Loucy (cell line): ENCODE data around the gene CACNB3.

Experiments used
- H2AFZ ChIP-seq: fragments of 200-600 bp; sonication (generic); 2 replicates; pipeline ENCODE4 v1.6.0; 2016; ENCODE audit warnings: antibody characterized with exemption, mild to moderate bottlenecking, low read length, moderate library complexity
- H3F3A ChIP-seq: fragments of 200-600 bp; 2 replicates; pipeline ENCODE4 v1.6.0; 2016; ENCODE audit warnings: antibody characterized with exemption, low read depth, mild to moderate bottlenecking
- H3K27me3 ChIP-seq: fragments of 200-600 bp; sonication (generic); 2 replicates; pipeline ENCODE4 v1.6.1; 2014; ENCODE audit warnings: low read length, mild to moderate bottlenecking; ENCODE audit not compliant: insufficient read depth, poor library complexity, severe bottlenecking
- H3K36me3 ChIP-seq: fragments of 200-600 bp; sonication (generic); 2 replicates; pipeline ENCODE4 v1.6.1; 2016; ENCODE audit warnings: low read length; ENCODE audit not compliant: insufficient read depth
- H3K4me1 ChIP-seq: fragments of 200-600 bp; sonication (generic); 2 replicates; pipeline ENCODE4 v1.5.1; 2014; ENCODE audit warnings: low read length, mild to moderate bottlenecking; ENCODE audit not compliant: insufficient read depth, poor library complexity, severe bottlenecking
- H3K4me2 ChIP-seq: fragments of 200-600 bp; sonication (generic); 2 replicates; pipeline ENCODE4 v1.6.0; 2014; ENCODE audit warnings: antibody characterized with exemption, low read length, low read depth, mild to moderate bottlenecking; ENCODE audit not compliant: poor library complexity, severe bottlenecking
- H3K4me3 ChIP-seq: fragments of 200-600 bp; sonication (generic); 2 replicates; pipeline ENCODE4 v1.5.1; 2014; ENCODE audit warnings: low read length, mild to moderate bottlenecking, mixed read lengths; ENCODE audit not compliant: poor library complexity, severe bottlenecking
- H3K79me2 ChIP-seq: fragments of 200-600 bp; sonication (generic); 2 replicates; pipeline ENCODE4 v1.6.1; 2014; ENCODE audit warnings: low read length; ENCODE audit not compliant: insufficient read depth
- H3K9ac ChIP-seq: fragments of 200-600 bp; sonication (generic); 2 replicates; pipeline ENCODE4 v1.6.0; 2014; ENCODE audit warnings: mild to moderate bottlenecking, low read depth, low read length, moderate library complexity; ENCODE audit not compliant: poor library complexity, severe bottlenecking
- H3K9me2 ChIP-seq: fragments of 200-600 bp; sonication (generic); replicated peaks from 2 replicates; pipeline ENCODE4 v1.6.1; 2016; ENCODE audit warnings: low read depth, low read length, mixed read lengths
- H3K9me3 ChIP-seq: fragments of 200-600 bp; sonication (generic); 2 replicates; pipeline ENCODE4 v1.6.1; 2014; ENCODE audit warnings: mild to moderate bottlenecking, antibody characterized with exemption, low read length, low read depth; ENCODE audit not compliant: insufficient read depth
- H4K20me1 ChIP-seq: fragments of 200-600 bp; sonication (generic); 2 replicates; pipeline ENCODE4 v1.6.0; 2014; ENCODE audit warnings: antibody characterized with exemption, low read length, mild to moderate bottlenecking; ENCODE audit not compliant: insufficient read depth, poor library complexity, severe bottlenecking
- EZH2phosphoT487 ChIP-seq: fragments of 200-600 bp; IDR thresholded peaks from 2 replicates; pipeline ENCODE4 v1.6.1; 2018; ENCODE audit warnings: antibody characterized with exemption, mild to moderate bottlenecking, moderate library complexity, borderline replicate concordance
- TF ChIP-seq, protein P1 (sequence below): fragments of 200-600 bp; sonication (generic); conservative IDR thresholded peaks from 2 replicates; pipeline ENCODE4 v1.5.1; 2014; ENCODE audit warnings: mild to moderate bottlenecking, antibody characterized with exemption, low read length

The CACNB3 gene

DNA sequence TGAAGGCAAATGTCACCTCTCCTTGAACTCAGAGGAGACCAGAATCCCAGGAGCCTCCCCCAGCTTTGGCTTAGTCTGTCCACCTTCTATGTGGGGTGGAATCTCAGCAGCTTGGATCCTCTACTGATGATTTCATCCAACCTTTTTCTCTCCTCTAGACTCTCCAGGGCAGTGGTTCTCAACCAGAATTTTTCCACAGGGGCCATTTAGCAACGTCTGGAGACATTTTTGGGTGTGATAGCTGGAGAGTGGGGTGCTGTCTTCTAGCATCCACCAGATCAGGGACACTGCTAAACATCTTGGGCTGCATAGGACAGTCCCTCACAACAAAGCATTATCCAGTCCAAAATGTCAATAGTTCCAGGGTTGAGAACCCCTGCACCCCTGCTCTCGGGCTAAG, 38.1 kb downstream of the CACNB3 start:
- Histone ChIP-seq H2AFZ (no peak overlapping the region), H3K4me3 (no peak overlapping the region), H3K9me2 (no peaks in the 10 kb centered on the region), H3K79me2 (peaks cover 6% of the 10 kb centered on the region), H3K27me3 (no peaks in the 10 kb centered on the region), H3K4me1 (peaks cover 6% of the 10 kb centered on the region), H3F3A (no peaks in the 10 kb centered on the region), H3K4me2 (no peak overlapping the region), H3K36me3 (no peaks in the 10 kb centered on the region), H3K9ac (no peak overlapping the region), H4K20me1 (no peaks in the 10 kb centered on the region), H3K9me3 (no peaks in the 10 kb centered on the region)
- TF ChIP-seq EZH2phosphoT487: no peak
- TF ChIP-seq, protein P1, sequence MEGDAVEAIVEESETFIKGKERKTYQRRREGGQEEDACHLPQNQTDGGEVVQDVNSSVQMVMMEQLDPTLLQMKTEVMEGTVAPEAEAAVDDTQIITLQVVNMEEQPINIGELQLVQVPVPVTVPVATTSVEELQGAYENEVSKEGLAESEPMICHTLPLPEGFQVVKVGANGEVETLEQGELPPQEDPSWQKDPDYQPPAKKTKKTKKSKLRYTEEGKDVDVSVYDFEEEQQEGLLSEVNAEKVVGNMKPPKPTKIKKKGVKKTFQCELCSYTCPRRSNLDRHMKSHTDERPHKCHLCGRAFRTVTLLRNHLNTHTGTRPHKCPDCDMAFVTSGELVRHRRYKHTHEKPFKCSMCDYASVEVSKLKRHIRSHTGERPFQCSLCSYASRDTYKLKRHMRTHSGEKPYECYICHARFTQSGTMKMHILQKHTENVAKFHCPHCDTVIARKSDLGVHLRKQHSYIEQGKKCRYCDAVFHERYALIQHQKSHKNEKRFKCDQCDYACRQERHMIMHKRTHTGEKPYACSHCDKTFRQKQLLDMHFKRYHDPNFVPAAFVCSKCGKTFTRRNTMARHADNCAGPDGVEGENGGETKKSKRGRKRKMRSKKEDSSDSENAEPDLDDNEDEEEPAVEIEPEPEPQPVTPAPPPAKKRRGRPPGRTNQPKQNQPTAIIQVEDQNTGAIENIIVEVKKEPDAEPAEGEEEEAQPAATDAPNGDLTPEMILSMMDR: no peak

DNA sequence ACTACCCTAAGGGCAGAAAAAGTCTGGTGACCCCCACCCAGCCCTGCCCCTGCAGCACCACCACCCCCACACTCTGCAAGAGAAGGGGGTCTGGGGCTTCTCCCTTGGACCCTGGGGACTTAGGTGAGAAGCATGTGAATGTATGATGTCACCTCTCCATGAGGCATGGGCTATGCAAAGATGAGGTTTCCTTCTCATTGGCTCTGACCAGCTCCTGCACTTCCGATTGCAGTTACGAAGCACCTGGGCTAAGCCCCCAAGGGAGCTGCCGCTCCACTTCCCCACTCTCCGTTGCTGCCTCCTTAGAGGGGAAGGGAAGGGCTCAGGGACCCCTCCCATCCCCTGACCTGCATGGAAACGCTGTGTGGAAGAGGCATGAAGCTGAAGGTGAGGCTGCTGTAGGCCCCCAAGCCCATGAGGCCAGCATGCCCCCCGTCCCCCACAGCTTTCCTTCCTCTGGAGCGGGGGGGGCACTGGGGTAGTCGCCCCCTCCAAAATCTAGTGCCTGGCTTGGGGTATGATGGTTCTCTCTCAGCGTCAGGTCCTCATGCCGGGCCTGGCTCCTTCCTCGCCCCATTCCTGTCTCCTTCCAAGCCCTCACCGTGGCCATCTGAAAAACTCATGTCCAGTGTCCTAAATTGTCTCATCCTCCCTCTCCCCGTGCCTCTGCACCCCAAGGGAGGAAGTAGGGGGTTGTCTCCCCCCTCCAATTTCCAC, 39.1 kb downstream of the CACNB3 start:
- Histone ChIP-seq H3K36me3 (no peaks in the 10 kb centered on the region), H3K79me2 (no peaks in the 10 kb centered on the region), H3K27me3 (no peaks in the 10 kb centered on the region), H4K20me1 (no peaks in the 10 kb centered on the region), H3K9me3 (no peaks in the 10 kb centered on the region), H3K9ac (no peak overlapping the region), H3K9me2 (no peaks in the 10 kb centered on the region), H3K4me3 (no peak overlapping the region), H3K4me2 (no peak overlapping the region), H2AFZ (no peak overlapping the region), H3K4me1 (peaks cover 5% of the 10 kb centered on the region), H3F3A (no peaks in the 10 kb centered on the region)
- TF ChIP-seq, protein P1: no peak
- no peak for TF ChIP-seq EZH2phosphoT487

DNA sequence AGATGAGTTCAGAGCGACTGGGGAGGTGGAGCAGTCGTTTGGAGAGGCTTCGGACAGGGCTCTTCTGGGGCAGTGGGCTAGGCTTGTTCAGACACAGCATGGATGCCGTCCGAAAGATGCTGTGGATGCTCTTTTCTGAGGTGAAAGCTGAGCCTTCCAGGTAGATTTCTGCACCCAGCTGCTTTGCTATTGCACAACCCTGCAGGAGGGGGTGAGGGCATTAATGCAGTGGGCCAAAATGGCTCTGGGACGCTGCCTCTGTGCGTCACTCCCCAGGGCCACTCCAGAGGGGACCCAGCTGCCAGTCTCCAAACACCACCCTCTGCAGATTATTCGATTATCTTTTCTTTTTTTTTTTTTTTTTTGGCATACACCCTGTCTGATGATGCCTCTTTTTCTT, 39.7 kb downstream of the CACNB3 start:
- Histone ChIP-seq H4K20me1 (no peaks in the 10 kb centered on the region), H3K36me3 (no peaks in the 10 kb centered on the region), H3K4me3 (no peak overlapping the region), H2AFZ (no peak overlapping the region), H3K4me2 (no peak overlapping the region), H3K4me1 (no peaks in the 10 kb centered on the region), H3K9me3 (no peaks in the 10 kb centered on the region), H3K79me2 (no peaks in the 10 kb centered on the region), H3K27me3 (no peaks in the 10 kb centered on the region), H3K9ac (no peak overlapping the region), H3K9me2 (no peaks in the 10 kb centered on the region), H3F3A (no peaks in the 10 kb centered on the region)
- TF ChIP-seq, protein P1: no peak
- no peak for TF ChIP-seq EZH2phosphoT487
